ENCODE measurements around the gene CCDC18.

- TF ChIP-seq, protein P1, sequence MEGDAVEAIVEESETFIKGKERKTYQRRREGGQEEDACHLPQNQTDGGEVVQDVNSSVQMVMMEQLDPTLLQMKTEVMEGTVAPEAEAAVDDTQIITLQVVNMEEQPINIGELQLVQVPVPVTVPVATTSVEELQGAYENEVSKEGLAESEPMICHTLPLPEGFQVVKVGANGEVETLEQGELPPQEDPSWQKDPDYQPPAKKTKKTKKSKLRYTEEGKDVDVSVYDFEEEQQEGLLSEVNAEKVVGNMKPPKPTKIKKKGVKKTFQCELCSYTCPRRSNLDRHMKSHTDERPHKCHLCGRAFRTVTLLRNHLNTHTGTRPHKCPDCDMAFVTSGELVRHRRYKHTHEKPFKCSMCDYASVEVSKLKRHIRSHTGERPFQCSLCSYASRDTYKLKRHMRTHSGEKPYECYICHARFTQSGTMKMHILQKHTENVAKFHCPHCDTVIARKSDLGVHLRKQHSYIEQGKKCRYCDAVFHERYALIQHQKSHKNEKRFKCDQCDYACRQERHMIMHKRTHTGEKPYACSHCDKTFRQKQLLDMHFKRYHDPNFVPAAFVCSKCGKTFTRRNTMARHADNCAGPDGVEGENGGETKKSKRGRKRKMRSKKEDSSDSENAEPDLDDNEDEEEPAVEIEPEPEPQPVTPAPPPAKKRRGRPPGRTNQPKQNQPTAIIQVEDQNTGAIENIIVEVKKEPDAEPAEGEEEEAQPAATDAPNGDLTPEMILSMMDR (IDR thresholded peaks at IDR 0.05; ENCODE audit: insufficient read depth, low read length): no peak
- TF ChIP-seq POLR2AphosphoS5 (IDR thresholded peaks at IDR 0.05; ENCODE audit: low read depth) (no peak), SPI1 (IDR thresholded peaks at IDR 0.05; ENCODE audit: borderline replicate concordance, low read depth) (no peak), GABPA (IDR thresholded peaks at IDR 0.05; ENCODE audit: low read depth) (no peak)
- TF ChIP-seq, protein P2, sequence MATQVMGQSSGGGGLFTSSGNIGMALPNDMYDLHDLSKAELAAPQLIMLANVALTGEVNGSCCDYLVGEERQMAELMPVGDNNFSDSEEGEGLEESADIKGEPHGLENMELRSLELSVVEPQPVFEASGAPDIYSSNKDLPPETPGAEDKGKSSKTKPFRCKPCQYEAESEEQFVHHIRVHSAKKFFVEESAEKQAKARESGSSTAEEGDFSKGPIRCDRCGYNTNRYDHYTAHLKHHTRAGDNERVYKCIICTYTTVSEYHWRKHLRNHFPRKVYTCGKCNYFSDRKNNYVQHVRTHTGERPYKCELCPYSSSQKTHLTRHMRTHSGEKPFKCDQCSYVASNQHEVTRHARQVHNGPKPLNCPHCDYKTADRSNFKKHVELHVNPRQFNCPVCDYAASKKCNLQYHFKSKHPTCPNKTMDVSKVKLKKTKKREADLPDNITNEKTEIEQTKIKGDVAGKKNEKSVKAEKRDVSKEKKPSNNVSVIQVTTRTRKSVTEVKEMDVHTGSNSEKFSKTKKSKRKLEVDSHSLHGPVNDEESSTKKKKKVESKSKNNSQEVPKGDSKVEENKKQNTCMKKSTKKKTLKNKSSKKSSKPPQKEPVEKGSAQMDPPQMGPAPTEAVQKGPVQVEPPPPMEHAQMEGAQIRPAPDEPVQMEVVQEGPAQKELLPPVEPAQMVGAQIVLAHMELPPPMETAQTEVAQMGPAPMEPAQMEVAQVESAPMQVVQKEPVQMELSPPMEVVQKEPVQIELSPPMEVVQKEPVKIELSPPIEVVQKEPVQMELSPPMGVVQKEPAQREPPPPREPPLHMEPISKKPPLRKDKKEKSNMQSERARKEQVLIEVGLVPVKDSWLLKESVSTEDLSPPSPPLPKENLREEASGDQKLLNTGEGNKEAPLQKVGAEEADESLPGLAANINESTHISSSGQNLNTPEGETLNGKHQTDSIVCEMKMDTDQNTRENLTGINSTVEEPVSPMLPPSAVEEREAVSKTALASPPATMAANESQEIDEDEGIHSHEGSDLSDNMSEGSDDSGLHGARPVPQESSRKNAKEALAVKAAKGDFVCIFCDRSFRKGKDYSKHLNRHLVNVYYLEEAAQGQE (IDR thresholded peaks at IDR 0.05; ENCODE audit: insufficient replicate concordance, low read depth): no peak
Observed at GRCh38 chr1:93177991-93178390, 2.5 kb upstream of the CCDC18 start.

Measured in HL-60 (cell line).